H9 (cell line): ENCODE data around the gene NACA. TPM values are rescaled to one million over a fixed set of nuclear protein-coding genes. Genes with fewer than 3 reads are reported as not detected.

Experiments
- DNase-seq: peaks from one replicate; pipeline ENCODE4 v3.0.0-alpha.2; 2017
- H2AFZ ChIP-seq: one replicate; pipeline ENCODE4 v1.6.1; 2013; ENCODE audit warnings: mild to moderate bottlenecking, low read length, control low read depth, moderate library complexity
- H2AK5ac ChIP-seq: 2 replicates; pipeline ENCODE4 v1.6.1; 2013; ENCODE audit warnings: low read length, control low read depth, mixed read lengths; ENCODE audit not compliant: insufficient read length
- H2BK120ac ChIP-seq: one replicate; pipeline ENCODE4 v1.6.1; 2013; ENCODE audit warnings: low read depth, mild to moderate bottlenecking, low read length, control low read depth, inconsistent platforms; ENCODE audit not compliant: poor library complexity, severe bottlenecking
- H2BK12ac ChIP-seq: 2 replicates; pipeline ENCODE4 v1.6.1; 2013; ENCODE audit warnings: low read length, control low read depth, mixed read lengths, low read depth; ENCODE audit not compliant: insufficient read length
- H2BK15ac ChIP-seq: 2 replicates; pipeline ENCODE4 v1.6.1; 2013; ENCODE audit warnings: low read depth, low read length, control low read depth
- H2BK20ac ChIP-seq: one replicate; pipeline ENCODE4 v1.6.1; 2013; ENCODE audit warnings: low read depth, mild to moderate bottlenecking, low read length, control low read depth, inconsistent platforms; ENCODE audit not compliant: poor library complexity, severe bottlenecking
- H2BK5ac ChIP-seq: 2 replicates; pipeline ENCODE4 v1.6.1; 2013; ENCODE audit warnings: low read length, control low read depth, mixed read lengths; ENCODE audit not compliant: insufficient read length
- H3K14ac ChIP-seq: 2 replicates; pipeline ENCODE4 v1.6.1; 2013; ENCODE audit warnings: low read length, control low read depth; ENCODE audit not compliant: insufficient read depth
- H3K18ac ChIP-seq: 2 replicates; pipeline ENCODE4 v1.6.1; 2013; ENCODE audit warnings: low read depth, mild to moderate bottlenecking, mixed read lengths, low read length, control low read depth; ENCODE audit not compliant: insufficient read length
- H3K23ac ChIP-seq: 2 replicates; pipeline ENCODE4 v1.6.1; 2013; ENCODE audit warnings: low read length, control low read depth, mixed read lengths, low read depth; ENCODE audit not compliant: insufficient read length
- H3K23me2 ChIP-seq: 2 replicates; pipeline ENCODE4 v1.6.1; 2013; ENCODE audit warnings: low read depth, mild to moderate bottlenecking, mixed read lengths, low read length, control low read depth; ENCODE audit not compliant: insufficient read length, poor library complexity, severe bottlenecking
- H3K27ac ChIP-seq: 2 replicates; pipeline ENCODE4 v1.5.1; 2013; ENCODE audit warnings: low read length, control low read depth, mixed read lengths, low read depth; ENCODE audit not compliant: insufficient read length
- H3K27me3 ChIP-seq: 2 replicates; pipeline ENCODE4 v1.6.1; 2013; ENCODE audit warnings: low read length, control low read depth, inconsistent platforms; ENCODE audit not compliant: insufficient read depth
- H3K4ac ChIP-seq: 2 replicates; pipeline ENCODE4 v1.6.1; 2013; ENCODE audit warnings: low read depth, mild to moderate bottlenecking, control low read depth, inconsistent platforms, low read length, moderate library complexity
- H3K4me1 ChIP-seq: 2 replicates; pipeline ENCODE4 v1.6.1; 2013; ENCODE audit warnings: low read length, control low read depth, inconsistent platforms; ENCODE audit not compliant: insufficient read depth
- H3K4me2 ChIP-seq: 2 replicates; pipeline ENCODE4 v1.6.1; 2013; ENCODE audit warnings: low read length, control low read depth, mixed read lengths; ENCODE audit not compliant: insufficient read length, insufficient read depth
- H3K56ac ChIP-seq: 2 replicates; pipeline ENCODE4 v1.6.1; 2013; ENCODE audit warnings: low read depth, mild to moderate bottlenecking, mixed read lengths, low read length, control low read depth; ENCODE audit not compliant: insufficient read length
- H3K79me1 ChIP-seq: 2 replicates; pipeline ENCODE4 v1.6.1; 2013; ENCODE audit warnings: low read depth, mild to moderate bottlenecking, moderate library complexity, low read length, control low read depth, inconsistent platforms; ENCODE audit not compliant: insufficient read depth, poor library complexity, severe bottlenecking
- H3K79me2 ChIP-seq: 2 replicates; pipeline ENCODE4 v1.6.1; 2013; ENCODE audit warnings: low read length, control low read depth, inconsistent platforms; ENCODE audit not compliant: insufficient read depth
- H3K9ac ChIP-seq: 2 replicates; pipeline ENCODE4 v1.6.1; 2013; ENCODE audit warnings: low read length, control low read depth, mixed read lengths; ENCODE audit not compliant: insufficient read length; ENCODE audit errors: extremely low read depth
- H3K9me3 ChIP-seq: one replicate; pipeline ENCODE4 v1.6.1; 2013; ENCODE audit warnings: low read depth, low read length, inconsistent platforms; ENCODE audit not compliant: control insufficient read depth
- H3T11ph ChIP-seq: one replicate; pipeline ENCODE4 v1.6.1; 2013; ENCODE audit warnings: mild to moderate bottlenecking, low read length, control low read depth, inconsistent platforms
- H4K20me1 ChIP-seq: one replicate; pipeline ENCODE4 v1.6.1; 2013; ENCODE audit not compliant: control insufficient read depth, insufficient read length, insufficient read depth
- H4K5ac ChIP-seq: 2 replicates; pipeline ENCODE4 v1.6.1; 2013; ENCODE audit warnings: low read depth, mild to moderate bottlenecking, mixed read lengths, low read length, control low read depth; ENCODE audit not compliant: insufficient read length
- H4K8ac ChIP-seq: replicated peaks from 2 replicates; pipeline ENCODE4 v1.6.1; 2013; ENCODE audit warnings: low read length, control low read depth, mixed read lengths, low read depth; ENCODE audit not compliant: insufficient read length
- H4K91ac ChIP-seq: 2 replicates; pipeline ENCODE4 v1.6.1; 2013; ENCODE audit warnings: low read depth, mild to moderate bottlenecking, moderate library complexity, mixed read lengths, low read length, control low read depth; ENCODE audit not compliant: insufficient read length
- H3K27ac Mint-ChIP-seq, 3 experiments: 2 replicates in 2 of 3; 3 replicates in 1 of 3; pipeline ENCODE4 v1.8.0; 2020 to 2021; ENCODE audit warnings: mixed read lengths in 3 of 3, mild to moderate bottlenecking in 1 of 3, moderate library complexity in 1 of 3
- H3K27me3 Mint-ChIP-seq: 2 replicates; pipeline ENCODE4 v1.8.0; 2021; ENCODE audit warnings: low read depth, mild to moderate bottlenecking, moderate library complexity, mixed read lengths
- H3K36me3 Mint-ChIP-seq, 3 experiments: 2 replicates in 2 of 3; 3 replicates in 1 of 3; pipeline ENCODE4 v1.8.0; 2020 to 2021; ENCODE audit warnings: low read depth in 3 of 3, mixed read lengths in 3 of 3; ENCODE audit not compliant: insufficient read depth in 1 of 3
- H3K4me1 Mint-ChIP-seq, 2 experiments: 2 replicates each; pipeline ENCODE4 v1.8.0; 2020; ENCODE audit warnings: mixed read lengths in 2 of 2
- H3K4me3 Mint-ChIP-seq, 2 experiments: 2 replicates in 1 of 2; 3 replicates in 1 of 2; pipeline ENCODE4 v1.8.0; 2020 to 2021; ENCODE audit warnings: mild to moderate bottlenecking in 2 of 2, mixed read lengths in 2 of 2, moderate library complexity in 1 of 2
- H3K9me3 Mint-ChIP-seq, 2 experiments: 2 replicates in 1 of 2; 3 replicates in 1 of 2; pipeline ENCODE4 v1.8.0; 2020; ENCODE audit warnings: mild to moderate bottlenecking in 2 of 2, mixed read lengths in 2 of 2, moderate library complexity in 1 of 2
- CTCF ChIP-seq: fragments of 200-600 bp; sonication (generic); conservative IDR thresholded peaks from 3 replicates; pipeline ENCODE4 v1.8.0; 2021; ENCODE audit warnings: antibody characterized with exemption, mild to moderate bottlenecking
- WGBS: extraction: QIAGEN DNeasy Blood & Tissue Kit; methylation state at CpG from one replicate; pipeline ENCODE4 v1.1.7; 2013; ENCODE audit warnings: missing lambda C conversion rate, low lambda C conversion rate, mixed read lengths; ENCODE audit not compliant: insufficient read length; ENCODE audit errors: extremely low coverage; 5-methylcytosine and 5-hydroxymethylcytosine counted together
- total RNA-seq: library from RNA; stranded (reverse); gene quantifications from 2 replicates; pipeline ENCODE4 v1.2.1, GENCODE V29; 2021

NACA gene
- total RNA-seq, 1 experiment from 2014 or later = 1,204 TPM

- Histone ChIP-seq H3K4ac (no peak overlapping the region), H4K20me1 (no peaks in the 10 kb centered on the region), H3K27me3 (no peaks in the 10 kb centered on the region), H2AFZ (no peak overlapping the region), H3K23me2 (peaks cover 10% of the 10 kb centered on the region), H2AK5ac (no peak overlapping the region), H3K79me2 (peaks cover 52% of the 10 kb centered on the region; the same call in 1 of the 2 replicates), H2BK120ac (no peak overlapping the region), H3K4me2 (peak overlapping the region; percentile 82), H2BK5ac (no peak overlapping the region), H3K14ac (no peak overlapping the region), H3K4me1 (peaks cover 10% of the 10 kb centered on the region), H3K9me3 (no peaks in the 10 kb centered on the region), H3K56ac (no peak overlapping the region), H3K79me1 (peaks cover 11% of the 10 kb centered on the region), H3K23ac (no peak overlapping the region), H2BK12ac (no peak overlapping the region), H2BK20ac (no peak overlapping the region), H2BK15ac (no peak overlapping the region), H4K5ac (no peak overlapping the region), H3T11ph (no peak overlapping the region), H3K18ac (no peak overlapping the region), H3K27ac (no peak overlapping the region), H4K91ac (no peak overlapping the region), H3K9ac (peak overlapping the region; percentile 4), H4K8ac (no peak overlapping the region)
- H3K27me3 Mint-ChIP-seq = no peaks in the 10 kb centered on the region
- peaks cover 57 to 77% (median 69%) of the 10 kb centered on the region in 3 experiments for H3K36me3 Mint-ChIP-seq
- WGBS = no CpG with 5 or more reads among the region's 3 CpGs
- TF ChIP-seq CTCF = no peak
- DNase-seq = no peak
- no peak overlapping the region; a peak in 1 of 7 replicates for H3K27ac Mint-ChIP-seq
- peak overlapping the region; percentile 99 to 100 for H3K4me3 Mint-ChIP-seq
- H3K9me3 Mint-ChIP-seq = no peaks in the 10 kb centered on the region
- peaks cover 57 to 62% of the 10 kb centered on the region in 2 experiments for H3K4me1 Mint-ChIP-seq
These were observed 1.7 kb downstream of the NACA start for GRCh38 chr12:56723352-56723751.
